ENCODE data around the gene SLC34A1. TPM values are rescaled to one million over a fixed set of nuclear protein-coding genes. Genes with fewer than 3 reads are reported as not detected.
"Not testable (repeated sequence)": the region's sequence is repeated elsewhere in the genome, so short reads cannot be mapped to it uniquely, and the experiment has no call there.

SLC34A1 gene
- total RNA-seq, 2 experiments from 2014 or later: 2.0 to 2.1 TPM

DNA sequence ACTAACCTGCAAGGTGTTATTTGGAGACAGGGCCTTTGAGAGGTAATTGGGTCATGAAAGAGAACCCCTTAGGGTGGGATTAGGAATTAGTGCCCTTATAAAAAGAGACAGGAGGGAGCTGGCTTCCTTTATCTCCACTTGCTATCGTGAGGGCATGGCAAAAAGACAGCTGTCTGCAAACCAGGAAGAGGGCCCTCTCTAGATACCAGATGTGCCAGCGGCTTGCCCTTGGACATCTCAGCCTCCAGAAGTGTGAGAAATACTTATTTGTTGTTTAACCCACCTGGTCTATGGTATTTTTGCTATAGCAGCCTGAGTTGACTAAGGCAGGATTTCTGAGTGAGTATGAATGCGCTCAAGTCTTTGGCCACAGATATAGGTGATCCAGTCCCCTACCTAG, 27.5 kb upstream of the SLC34A1 start:
- H3K27ac Mint-ChIP-seq: peak overlapping the region; percentile 94

DNA sequence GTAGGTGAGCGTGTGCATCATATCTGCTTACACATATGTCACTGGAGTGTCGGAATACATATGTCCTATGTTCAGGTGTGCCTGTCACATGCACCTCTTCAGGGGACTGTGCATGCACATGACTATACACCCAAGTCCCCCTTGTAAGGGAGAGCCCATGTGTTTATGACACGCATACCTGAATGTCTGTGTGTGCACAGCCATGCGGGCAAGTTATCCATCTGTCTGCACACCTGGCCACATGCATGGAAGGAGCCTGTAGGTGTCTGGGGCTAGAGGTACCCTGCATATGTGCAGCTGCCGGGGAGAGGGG, 27.1 kb upstream of the SLC34A1 start:
- Mint-ChIP-seq H3K27ac (peak overlapping the region; percentile 94), H3K27me3 (ENCODE audit: low read depth) (no peaks in the 10 kb centered on the region), H3K4me1 (ENCODE audit: low read depth) (peaks cover 76% of the 10 kb centered on the region), H3K36me3 (ENCODE audit: low read depth) (peaks cover 32% of the 10 kb centered on the region), H3K9me3 (ENCODE audit: insufficient read depth) (peaks cover 4% of the 10 kb centered on the region), H3K4me3 (peak overlapping the region; percentile 90)
- no peak for ATAC-seq
- ChIA-PET POLR2A (interaction anchor here (1.0 to 1.7 kb wide), 3 partner anchors 10 to 44 kb away, joined by 3 to 6 read pairs (median 5); no protein-coding TSS in a partner anchor), CTCF (interaction anchor here (0.6 to 7.0 kb wide), 8 partner anchors 14 to 244 kb away, joined by 3 to 70 read pairs (median 8); no protein-coding TSS in a partner anchor)
- DNase-seq: no peak

More for the DNA sequence above, 27.5 kb upstream of the SLC34A1 start:
- no peak for DNase-seq
- ChIA-PET CTCF (interaction anchor here (0.6 to 7.0 kb wide), 7 partner anchors 14 to 98 kb away, joined by 3 to 70 read pairs (median 8); no protein-coding TSS in a partner anchor), POLR2A (interaction anchor here (1.0 to 1.7 kb wide), 3 partner anchors 10 to 44 kb away, joined by 3 to 6 read pairs (median 5); no protein-coding TSS in a partner anchor)
- Mint-ChIP-seq H3K27me3 (ENCODE audit: low read depth) (no peaks in the 10 kb centered on the region), H3K4me3 (peak overlapping the region; percentile 90), H3K9me3 (ENCODE audit: insufficient read depth) (peaks cover 4% of the 10 kb centered on the region), H3K4me1 (ENCODE audit: low read depth) (peaks cover 76% of the 10 kb centered on the region), H3K36me3 (ENCODE audit: low read depth) (peaks cover 30% of the 10 kb centered on the region)
- no peak for ATAC-seq

GRCh38 chr5:177357459-177358351, 26.5 kb upstream of the SLC34A1 start, which contains the start of gene RGS14:
Gene RGS14, plus strand, starts transcription at chr5:177357924. Its CDS starts 101 bp downstream, at chr5:177358025.
- Mint-ChIP-seq H3K27me3 (ENCODE audit: low read depth) (no peaks in the 10 kb centered on the region), H3K4me1 (ENCODE audit: low read depth) (peaks cover 80% of the 10 kb centered on the region), H3K4me3 (peak within 1 kb of the TSS; percentile 90), H3K9me3 (ENCODE audit: insufficient read depth) (peaks cover 4% of the 10 kb centered on the region), H3K27ac (peak within 1 kb of the TSS; percentile 94), H3K36me3 (ENCODE audit: low read depth) (peaks cover 38% of the 10 kb centered on the region)
- ATAC-seq (peak; percentile 91), DNase-seq (peak; percentile 82)
- CTCF ChIA-PET: interaction anchor here (0.6 to 7.0 kb wide), 11 partner anchors 9 to 245 kb away, joined by 3 to 70 read pairs (median 4); no protein-coding TSS in a partner anchor
- POLR2A ChIA-PET: interaction anchor here (1.4 to 1.7 kb wide), 2 partner anchors 14 to 45 kb away, joined by 5 to 6 read pairs; no protein-coding TSS in a partner anchor

DNA sequence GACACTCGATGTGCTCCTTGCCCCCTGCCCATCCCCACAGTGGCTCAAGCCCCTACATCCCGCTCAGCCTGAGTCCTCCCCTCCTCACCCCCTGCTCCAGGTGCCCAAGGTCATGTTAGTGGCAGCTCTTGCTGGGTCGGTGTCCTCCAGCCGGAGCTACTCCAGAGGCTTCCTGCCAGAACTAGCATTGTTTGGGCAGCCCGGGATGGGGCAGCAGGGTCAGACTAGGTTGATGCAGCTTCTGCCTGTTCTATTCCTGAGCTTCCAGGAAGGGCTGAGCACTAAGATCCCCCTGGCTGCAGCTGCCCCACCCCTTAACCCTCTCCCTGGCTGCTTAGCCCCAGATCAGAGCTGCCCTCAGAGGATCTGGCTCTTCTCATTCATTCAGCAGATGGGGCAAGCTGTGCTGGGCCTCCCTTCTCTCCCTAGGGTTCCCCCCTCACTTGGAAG, 25.8 kb upstream of the SLC34A1 start:
- CTCF ChIA-PET: interaction anchor here (0.8 to 7.0 kb wide), 9 partner anchors 9 to 97 kb away, joined by 3 to 70 read pairs (median 7); no protein-coding TSS in a partner anchor
- H3K36me3 Mint-ChIP-seq (ENCODE audit: low read depth): peaks cover 40% of the 10 kb centered on the region
- POLR2A ChIA-PET: interaction anchor here (1.4 to 1.7 kb wide), 2 partner anchors 14 to 46 kb away, joined by 5 to 6 read pairs; no protein-coding TSS in a partner anchor
- no peaks in the 10 kb centered on the region for H3K27me3 Mint-ChIP-seq (ENCODE audit: low read depth)
- H3K27ac Mint-ChIP-seq: peak overlapping the region; percentile 85
- H3K4me3 Mint-ChIP-seq: peak overlapping the region; percentile 90
- DNase-seq (no peak), ATAC-seq (peak; percentile 9)
- H3K9me3 Mint-ChIP-seq (ENCODE audit: insufficient read depth): peaks cover 4% of the 10 kb centered on the region
- peaks cover 82% of the 10 kb centered on the region for H3K4me1 Mint-ChIP-seq (ENCODE audit: low read depth)

GRCh38 chr5:177359451-177359851, 24.8 kb upstream of the SLC34A1 start:
- no peak for ATAC-seq

DNA sequence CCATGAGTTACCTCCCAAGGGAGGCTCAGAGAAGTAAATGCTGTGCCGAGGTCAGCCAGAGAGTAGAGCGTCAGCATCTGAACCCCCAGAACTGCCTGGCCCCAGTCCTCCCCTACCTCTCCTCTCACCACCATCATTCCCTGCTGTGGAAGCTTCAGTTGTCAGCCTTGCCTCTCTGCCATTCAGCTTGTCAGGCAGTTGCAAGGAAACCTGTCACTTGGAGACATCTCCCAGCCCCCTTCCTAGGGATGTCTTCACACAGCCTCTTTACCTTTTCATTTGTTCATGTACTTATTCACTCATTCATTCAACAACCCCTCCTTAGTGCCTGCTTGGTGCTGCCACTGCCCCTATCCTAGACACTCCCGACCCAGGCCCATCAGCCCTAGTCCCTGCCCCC, 24.4 kb upstream of the SLC34A1 start:
- Mint-ChIP-seq H3K27me3 (ENCODE audit: low read depth) (no peaks in the 10 kb centered on the region), H3K9me3 (ENCODE audit: insufficient read depth) (peaks cover 4% of the 10 kb centered on the region), H3K36me3 (ENCODE audit: low read depth) (peaks cover 47% of the 10 kb centered on the region), H3K27ac (peak overlapping the region; percentile 40), H3K4me1 (ENCODE audit: low read depth) (peaks cover 88% of the 10 kb centered on the region), H3K4me3 (peak overlapping the region; percentile 90)
- DNase-seq: no peak
- ChIA-PET CTCF (interaction anchor here (1.2 to 7.0 kb wide), 3 partner anchors 12 to 44 kb away, joined by 3 to 70 read pairs (median 21); no protein-coding TSS in a partner anchor), POLR2A (interaction anchor here (3.4 kb wide), 1 partner anchor 9 kb away, joined by 22 read pairs; the partner anchor contains the start of gene LMAN2)
- ATAC-seq: no peak

More at GRCh38 chr5:177359451-177359851, 24.8 kb upstream of the SLC34A1 start:
- Mint-ChIP-seq H3K4me3 (peak overlapping the region; percentile 90), H3K9me3 (ENCODE audit: insufficient read depth) (peaks cover 4% of the 10 kb centered on the region), H3K36me3 (ENCODE audit: low read depth) (peaks cover 45% of the 10 kb centered on the region), H3K4me1 (ENCODE audit: low read depth) (peaks cover 88% of the 10 kb centered on the region), H3K27me3 (ENCODE audit: low read depth) (no peaks in the 10 kb centered on the region), H3K27ac (peak overlapping the region; percentile 85)
- DNase-seq: no peak
- POLR2A ChIA-PET: interaction anchor here (3.4 kb wide), 1 partner anchor 8 kb away, joined by 22 read pairs; the partner anchor contains the start of gene LMAN2
- CTCF ChIA-PET: interaction anchor here (2.3 to 7.0 kb wide), 3 partner anchors 12 to 43 kb away, joined by 8 to 70 read pairs (median 27); no protein-coding TSS in a partner anchor

- H3K27me3 Mint-ChIP-seq (ENCODE audit: low read depth); H3K4me3 Mint-ChIP-seq; ATAC-seq; H3K27ac Mint-ChIP-seq; H3K9me3 Mint-ChIP-seq (ENCODE audit: insufficient read depth); DNase-seq: not testable (repeated sequence)
- ChIA-PET POLR2A (interaction anchor here (0.8 to 3.4 kb wide), 4 partner anchors 10 to 89 kb away, joined by 3 to 22 read pairs (median 4); partner anchors contain the start of gene LMAN2), CTCF (interaction anchor here (0.9 to 7.0 kb wide), 8 partner anchors 11 to 247 kb away, joined by 3 to 70 read pairs (median 5); no protein-coding TSS in a partner anchor)
- Mint-ChIP-seq H3K36me3 (ENCODE audit: low read depth) (peaks cover 44% of the 10 kb centered on the region), H3K4me1 (ENCODE audit: low read depth) (peaks cover 87% of the 10 kb centered on the region)
Measured at GRCh38 chr5:177360740-177361139, 23.5 kb upstream of the SLC34A1 start.

- ATAC-seq (no peak), DNase-seq (no peak)
- H3K27ac Mint-ChIP-seq: peak overlapping the region; percentile 41
- CTCF ChIA-PET: interaction anchor here (0.9 to 7.0 kb wide), 12 partner anchors 10 to 248 kb away, joined by 3 to 70 read pairs (median 4); partner anchors contain the start of gene LMAN2
- no peaks in the 10 kb centered on the region for H3K9me3 Mint-ChIP-seq (ENCODE audit: insufficient read depth)
- no peaks in the 10 kb centered on the region for H3K27me3 Mint-ChIP-seq (ENCODE audit: low read depth)
- peak overlapping the region; percentile 79 for H3K4me3 Mint-ChIP-seq
- POLR2A ChIA-PET: interaction anchor here (0.6 to 3.4 kb wide), 8 partner anchors 10 to 94 kb away, joined by 3 to 22 read pairs (median 4); partner anchors contain the start of gene LMAN2
- H3K36me3 Mint-ChIP-seq (ENCODE audit: low read depth): peaks cover 48% of the 10 kb centered on the region
- peaks cover 81% of the 10 kb centered on the region for H3K4me1 Mint-ChIP-seq (ENCODE audit: low read depth)
Measured at GRCh38 chr5:177361418-177362291, 22.6 kb upstream of the SLC34A1 start.

DNA sequence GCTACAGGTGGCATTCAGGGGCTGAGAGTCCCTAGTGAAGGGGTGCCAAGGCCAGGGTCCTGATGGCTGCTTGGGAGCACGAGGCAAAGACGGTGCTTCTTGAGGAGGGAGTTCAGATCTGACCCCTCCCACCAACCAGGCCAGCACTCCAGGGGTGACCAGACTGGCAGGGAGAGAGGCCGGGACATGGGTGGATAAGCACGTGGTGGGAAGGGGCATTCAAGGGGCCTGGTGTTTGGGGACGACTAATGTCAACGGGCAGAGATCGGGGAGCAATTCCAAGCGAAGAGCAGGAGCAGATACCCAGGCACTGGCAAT, 22.0 kb upstream of the SLC34A1 start:
- ChIA-PET POLR2A (interaction anchor here (1.3 to 3.4 kb wide), 3 partner anchors 11 to 93 kb away, joined by 3 to 22 read pairs (median 6); partner anchors contain the start of gene LMAN2), CTCF (interaction anchor here (0.6 to 7.0 kb wide), 9 partner anchors 9 to 139 kb away, joined by 3 to 70 read pairs (median 5); partner anchors contain the start of gene LMAN2)
- no peak for ATAC-seq
- Mint-ChIP-seq H3K27ac (peak overlapping the region; percentile 41), H3K36me3 (ENCODE audit: low read depth) (peaks cover 51% of the 10 kb centered on the region), H3K9me3 (ENCODE audit: insufficient read depth) (no peaks in the 10 kb centered on the region), H3K4me1 (ENCODE audit: low read depth) (peaks cover 75% of the 10 kb centered on the region), H3K4me3 (peak overlapping the region; percentile 79), H3K27me3 (ENCODE audit: low read depth) (no peaks in the 10 kb centered on the region)
- no peak for DNase-seq
